Cardiac fibroblast (primary cell): ENCODE results near the gene ASB2.

Experiments
- DNase-seq, 2 donors: peaks; one replicate each; pipeline versions ENCODE4 v3.0.0 to v3.0.0-alpha.2; 2010; ENCODE audit warnings: low read depth in 2 of 2
- H3K4me3 ChIP-seq, 2 donors: replicated peaks in 1 of 2; 1 replicate in 1 of 2; 2 replicates in 1 of 2; pipeline ENCODE4 v1.5.1; 2011; ENCODE audit warnings: low read depth in 2 of 2, low read length in 2 of 2, mild to moderate bottlenecking in 2 of 2, moderate library complexity in 1 of 2
- TF ChIP-seq, protein P1 (sequence below): IDR thresholded peaks from one replicate; pipeline ENCODE4 v1.5.1; 2011; ENCODE audit warnings: low read depth, mild to moderate bottlenecking, low read length, inconsistent platforms

The ASB2 gene

DNA sequence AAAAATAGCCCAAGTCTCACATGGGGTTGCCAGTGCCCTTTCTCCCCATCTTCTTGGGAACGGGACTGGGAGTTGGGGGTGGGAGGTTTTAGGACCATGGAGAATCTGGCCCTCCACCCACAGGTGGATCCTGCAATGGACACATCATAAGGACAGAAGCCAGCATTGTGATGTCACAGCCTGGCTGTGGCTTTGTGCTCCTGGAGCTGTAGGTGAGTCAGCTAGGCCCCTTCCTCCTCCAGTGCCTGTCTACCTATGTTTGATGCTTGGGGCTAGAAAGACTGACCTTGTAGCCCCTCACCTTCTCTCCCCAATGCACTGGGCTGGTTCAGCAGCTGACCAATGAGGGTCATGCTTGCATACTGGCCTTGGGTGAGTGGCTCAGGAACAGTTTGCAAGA is 20.7 kb upstream of the ASB2 start, which contains the start of gene CCDC197:
CCDC197 (plus strand) TSS at position 220 of the 400 bp plus-strand sequence. CDS start 831 bp downstream, outside the sequence.
- TF ChIP-seq, protein P1, sequence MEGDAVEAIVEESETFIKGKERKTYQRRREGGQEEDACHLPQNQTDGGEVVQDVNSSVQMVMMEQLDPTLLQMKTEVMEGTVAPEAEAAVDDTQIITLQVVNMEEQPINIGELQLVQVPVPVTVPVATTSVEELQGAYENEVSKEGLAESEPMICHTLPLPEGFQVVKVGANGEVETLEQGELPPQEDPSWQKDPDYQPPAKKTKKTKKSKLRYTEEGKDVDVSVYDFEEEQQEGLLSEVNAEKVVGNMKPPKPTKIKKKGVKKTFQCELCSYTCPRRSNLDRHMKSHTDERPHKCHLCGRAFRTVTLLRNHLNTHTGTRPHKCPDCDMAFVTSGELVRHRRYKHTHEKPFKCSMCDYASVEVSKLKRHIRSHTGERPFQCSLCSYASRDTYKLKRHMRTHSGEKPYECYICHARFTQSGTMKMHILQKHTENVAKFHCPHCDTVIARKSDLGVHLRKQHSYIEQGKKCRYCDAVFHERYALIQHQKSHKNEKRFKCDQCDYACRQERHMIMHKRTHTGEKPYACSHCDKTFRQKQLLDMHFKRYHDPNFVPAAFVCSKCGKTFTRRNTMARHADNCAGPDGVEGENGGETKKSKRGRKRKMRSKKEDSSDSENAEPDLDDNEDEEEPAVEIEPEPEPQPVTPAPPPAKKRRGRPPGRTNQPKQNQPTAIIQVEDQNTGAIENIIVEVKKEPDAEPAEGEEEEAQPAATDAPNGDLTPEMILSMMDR: no peak
- no peak for DNase-seq
- H3K4me3 ChIP-seq: no peak within 1 kb of the TSS

DNA sequence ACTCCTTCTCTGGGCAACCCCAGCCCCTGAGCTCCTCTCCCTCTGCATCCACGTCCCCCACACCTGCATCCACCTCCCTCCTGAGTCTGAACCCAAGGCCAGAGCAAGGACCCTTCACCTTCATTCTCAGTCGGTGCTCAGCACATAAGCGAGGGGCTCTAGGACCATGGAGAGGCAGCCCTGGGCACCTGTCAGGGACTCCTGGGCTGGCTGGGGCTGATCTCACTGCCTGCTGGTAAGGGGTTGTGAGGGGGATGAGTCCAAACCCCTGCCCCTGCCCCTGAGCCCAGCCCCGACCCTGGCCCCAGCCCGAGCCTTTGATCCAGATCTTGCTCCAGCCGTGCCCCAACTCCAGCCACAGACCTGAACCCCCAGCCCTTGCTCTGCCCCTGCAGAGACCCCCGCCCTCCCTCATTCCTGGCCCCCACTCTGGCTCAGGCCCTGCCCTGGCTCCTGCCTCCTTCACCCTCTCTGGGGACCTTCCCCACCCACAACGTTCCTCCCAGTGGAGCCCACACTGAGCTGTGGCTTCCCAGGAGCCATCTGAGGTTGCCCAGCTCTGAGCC is 19.8 kb upstream of the ASB2 start:
- no peak overlapping the region for H3K4me3 ChIP-seq
- no peak for DNase-seq
- TF ChIP-seq, protein P1: no peak

DNA sequence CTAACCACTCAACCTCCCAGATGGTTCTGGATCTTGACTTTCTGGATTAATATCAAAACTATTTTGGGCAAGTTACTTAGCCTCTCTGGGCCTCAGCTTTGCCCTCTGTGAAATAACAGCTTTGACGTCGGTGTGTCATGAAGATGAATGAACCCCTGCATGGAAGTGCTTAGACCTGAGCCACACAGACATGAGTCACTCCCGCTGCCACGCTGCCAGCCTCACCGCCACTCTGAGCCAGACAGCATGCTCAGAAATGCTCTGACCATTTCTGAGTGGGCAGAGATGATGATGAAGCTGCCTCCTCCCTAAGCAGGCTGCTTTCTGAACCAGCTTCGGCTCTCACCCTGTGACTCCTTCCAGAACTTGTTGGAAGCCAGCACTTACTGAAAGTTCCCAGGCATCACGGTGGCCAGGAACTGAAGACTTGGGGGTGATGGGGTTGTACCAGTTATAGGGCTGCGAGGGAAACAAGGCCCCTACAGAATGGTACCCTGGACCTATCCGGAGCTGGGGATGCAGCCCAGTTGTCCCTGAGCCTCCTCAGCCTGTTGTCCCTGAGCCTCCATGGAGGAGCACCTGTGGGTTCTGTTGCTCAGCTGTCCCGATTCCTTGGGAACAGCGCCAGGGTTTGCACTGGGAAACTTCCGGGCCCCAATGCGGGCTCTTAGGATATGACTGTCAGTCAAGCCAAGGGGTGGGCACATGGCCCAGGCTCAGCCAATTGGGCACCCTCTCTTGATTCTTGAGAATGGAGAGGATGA is 18.7 kb upstream of the ASB2 start:
- peak; percentile 36 to 63 for DNase-seq
- H3K4me3 ChIP-seq: no peak overlapping the region
- TF ChIP-seq, protein P1: no peak

DNA sequence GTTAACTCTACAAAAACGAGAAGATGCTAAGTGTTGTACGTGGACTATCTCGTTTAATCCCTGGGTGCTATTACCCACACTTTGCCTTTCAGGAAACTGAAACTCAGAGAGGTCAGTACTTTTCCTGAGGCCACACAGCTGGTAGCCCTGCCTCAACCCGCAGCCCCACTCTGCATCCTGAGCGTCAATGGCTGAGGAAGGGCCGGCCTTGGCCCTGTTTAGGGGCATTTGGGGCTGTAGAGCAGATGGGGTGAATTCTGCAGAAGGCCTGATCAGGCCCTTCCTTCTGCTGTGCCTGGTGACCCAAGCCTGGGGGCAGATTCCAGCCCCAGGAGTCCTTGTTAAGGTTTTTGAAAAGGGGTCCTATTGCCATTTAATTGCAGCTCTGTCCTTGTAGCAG is 17.0 kb upstream of the ASB2 start:
- no peak for DNase-seq
- TF ChIP-seq, protein P1: no peak
- no peak overlapping the region for H3K4me3 ChIP-seq

DNA sequence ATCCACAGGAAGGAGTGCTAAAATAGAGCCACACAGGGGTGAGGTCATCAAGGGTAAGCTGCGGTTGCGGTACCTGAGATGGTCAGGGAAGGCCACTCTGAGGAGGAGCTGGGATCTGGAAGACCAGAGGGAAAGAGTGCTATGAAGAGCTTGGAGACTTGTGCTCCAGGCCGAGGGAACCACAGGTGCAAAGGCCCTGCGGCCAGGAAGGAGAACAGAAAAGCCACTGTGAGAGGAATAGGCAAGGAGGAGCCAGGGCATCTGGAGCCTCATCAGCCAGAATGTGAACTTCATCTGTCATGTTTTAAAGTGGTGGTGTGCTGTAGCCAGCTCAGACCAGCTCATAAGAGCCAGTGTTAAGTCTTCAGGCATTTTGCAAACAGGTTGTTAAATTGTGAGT is 15.3 kb upstream of the ASB2 start:
- no peak overlapping the region for H3K4me3 ChIP-seq
- TF ChIP-seq, protein P1: no peak
- DNase-seq: no peak

DNA sequence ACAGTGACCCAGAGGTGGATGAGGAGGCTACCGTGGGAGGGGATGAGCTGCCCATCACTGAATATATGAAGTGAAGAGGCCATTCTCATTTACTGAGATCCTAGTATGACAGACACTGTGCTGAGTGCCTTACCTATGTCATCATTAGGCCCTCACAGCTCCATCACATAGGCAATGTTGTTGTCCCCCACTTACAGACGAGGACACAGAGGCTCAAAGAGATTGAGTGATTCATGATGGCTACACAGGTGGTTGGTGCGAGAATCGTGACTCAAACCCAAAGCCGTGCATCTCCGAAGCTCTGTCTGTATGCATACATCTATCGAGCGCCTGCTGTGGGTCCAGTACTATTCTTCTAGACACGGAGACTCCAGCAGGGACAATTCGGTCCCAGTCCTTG is 14.8 kb upstream of the ASB2 start:
- TF ChIP-seq, protein P1: no peak
- no peak overlapping the region for H3K4me3 ChIP-seq
- no peak for DNase-seq
